Activated naive CD4-positive, alpha-beta T cell treated with Interleukin-2 at 50 U/mL for 16 hours (primary cell): ENCODE measurements around the gene DNAJC5.

ENCODE experiments used
- DNase-seq: peaks from one replicate; pipeline ENCODE4 v3.0.0-alpha.2; 2020

Gene DNAJC5

DNA sequence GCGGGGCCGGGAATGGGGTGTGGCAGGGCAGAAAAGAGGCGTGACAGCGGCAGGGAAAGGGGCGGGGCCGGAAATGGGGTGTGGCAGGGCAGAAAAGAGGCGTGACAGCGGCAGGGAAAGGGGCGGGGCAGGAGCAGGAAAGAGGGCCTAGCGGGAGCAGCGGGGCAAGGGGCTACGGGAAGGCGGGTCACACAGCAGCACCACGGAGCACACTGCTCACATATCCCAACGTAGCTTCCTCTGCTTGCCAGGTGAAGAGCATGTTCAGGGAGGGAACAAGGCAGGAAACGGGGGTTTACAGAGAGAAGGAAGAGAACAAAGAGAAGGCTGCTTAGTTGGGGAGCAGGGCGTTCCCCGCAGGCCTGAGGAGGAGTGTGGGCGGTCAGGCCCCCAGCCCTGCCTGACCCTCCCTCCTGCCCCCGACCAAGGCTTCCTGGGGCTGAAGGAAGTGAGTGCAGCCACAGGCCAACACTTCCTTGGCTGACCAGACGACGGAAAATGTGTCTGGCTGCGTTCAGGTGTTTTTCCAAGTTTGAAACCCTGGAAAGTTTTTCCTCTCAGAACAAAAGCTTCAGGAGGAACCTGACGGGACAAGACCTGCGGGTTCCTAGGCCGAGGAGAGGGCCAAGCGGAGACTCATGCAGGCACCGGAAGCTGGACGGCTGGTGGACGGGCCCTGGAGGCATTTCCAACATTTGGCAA lies 47.5 kb downstream of the DNAJC5 start:
- peak; percentile 51 for DNase-seq

DNA sequence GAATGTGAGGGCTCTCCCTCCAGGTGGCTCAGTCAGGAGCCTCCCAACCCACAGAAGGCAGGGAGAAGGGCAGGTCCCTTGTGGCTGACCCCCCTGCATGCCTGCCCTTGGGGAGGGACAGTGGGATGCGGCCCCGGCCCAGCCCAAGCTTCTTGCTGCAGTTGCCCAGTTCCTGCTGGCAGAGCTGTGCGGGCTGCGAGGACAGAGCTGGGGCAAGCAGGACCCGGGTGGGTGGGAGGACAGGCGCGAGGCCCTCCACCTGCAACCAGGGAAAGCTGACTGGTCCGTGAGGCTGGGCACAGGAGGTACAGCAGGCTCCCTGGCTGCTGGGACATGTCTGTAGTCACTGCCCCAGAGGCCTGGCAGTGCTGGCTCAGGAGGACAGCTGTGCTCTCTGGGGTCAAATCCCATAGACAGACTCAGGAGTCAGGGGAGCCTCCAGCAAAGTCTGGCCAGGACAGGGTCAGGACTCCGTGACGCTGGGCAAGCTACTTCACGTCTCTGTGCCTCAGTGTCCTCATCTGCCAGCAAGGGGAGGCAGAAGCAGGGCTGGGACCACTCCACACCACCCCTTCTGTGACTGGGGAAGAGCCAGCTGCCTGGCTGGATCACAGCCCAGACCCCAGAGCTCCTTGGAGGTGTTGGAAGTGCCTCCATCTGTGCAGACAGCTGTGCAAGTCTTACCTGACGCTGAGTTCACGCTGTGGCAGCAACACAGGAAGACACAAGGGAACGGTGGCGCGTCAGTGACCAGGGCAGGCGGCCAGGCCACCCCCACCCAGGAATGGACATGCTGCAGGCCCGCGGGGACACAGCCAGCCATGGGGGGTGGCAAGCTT lies 48.3 kb downstream of the DNAJC5 start:
- DNase-seq: no peak

DNA sequence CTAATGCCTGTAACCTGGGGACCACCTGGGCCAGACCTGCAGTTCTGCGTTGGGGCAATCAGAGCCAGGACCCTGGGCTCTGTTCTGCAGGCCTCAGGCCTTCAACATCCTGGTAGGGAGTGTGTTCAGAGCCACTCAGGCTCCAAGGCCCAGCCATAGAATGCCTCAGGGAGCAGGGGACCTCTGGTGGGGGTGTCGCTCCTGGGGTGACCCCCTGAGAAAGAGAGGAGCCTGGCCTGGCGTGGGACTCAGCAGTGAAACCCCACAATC lies 48.8 kb downstream of the DNAJC5 start:
- no peak for DNase-seq

DNA sequence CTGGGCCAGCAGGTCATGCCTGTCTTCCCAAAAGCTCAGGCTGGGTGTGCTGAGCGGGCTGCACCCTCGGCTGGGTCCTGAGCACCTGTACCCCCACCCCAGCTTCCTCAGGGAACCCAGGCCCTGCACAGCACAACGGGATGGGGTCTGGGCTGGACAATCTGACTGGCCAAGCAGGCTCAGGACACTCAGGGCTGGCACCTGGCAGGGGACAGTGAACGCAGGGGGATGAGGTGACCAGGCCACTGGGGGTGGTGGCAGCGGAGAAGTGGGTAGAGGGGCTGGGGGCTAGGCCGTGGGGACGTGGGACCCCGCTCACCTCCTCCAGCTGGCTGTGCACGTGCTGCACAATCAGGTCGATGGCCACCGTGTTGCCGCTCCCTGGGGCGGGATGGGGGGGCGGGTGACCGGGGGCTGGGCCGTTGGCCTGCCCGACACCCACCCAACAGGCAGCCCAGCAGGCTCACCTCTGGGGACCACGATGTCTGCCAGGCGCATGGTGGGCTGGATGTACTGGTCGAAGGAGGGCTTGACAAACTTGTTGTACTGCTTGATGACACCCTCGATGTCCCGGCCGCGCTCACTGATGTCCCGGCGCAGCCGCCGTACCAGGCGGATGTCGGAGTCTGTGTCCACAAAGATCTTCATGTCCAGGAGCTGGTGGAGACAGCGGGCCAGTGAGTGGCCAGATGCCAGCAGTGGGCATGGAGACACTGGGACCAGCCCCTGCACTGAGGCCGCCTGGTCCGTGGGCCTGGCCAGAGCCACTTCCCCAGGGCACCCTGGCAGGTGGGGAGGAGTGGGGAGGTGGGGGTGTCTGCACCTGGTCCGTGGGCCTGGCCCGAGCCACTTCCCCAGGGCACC lies 49.4 kb downstream of the DNAJC5 start:
- DNase-seq: no peak

DNA sequence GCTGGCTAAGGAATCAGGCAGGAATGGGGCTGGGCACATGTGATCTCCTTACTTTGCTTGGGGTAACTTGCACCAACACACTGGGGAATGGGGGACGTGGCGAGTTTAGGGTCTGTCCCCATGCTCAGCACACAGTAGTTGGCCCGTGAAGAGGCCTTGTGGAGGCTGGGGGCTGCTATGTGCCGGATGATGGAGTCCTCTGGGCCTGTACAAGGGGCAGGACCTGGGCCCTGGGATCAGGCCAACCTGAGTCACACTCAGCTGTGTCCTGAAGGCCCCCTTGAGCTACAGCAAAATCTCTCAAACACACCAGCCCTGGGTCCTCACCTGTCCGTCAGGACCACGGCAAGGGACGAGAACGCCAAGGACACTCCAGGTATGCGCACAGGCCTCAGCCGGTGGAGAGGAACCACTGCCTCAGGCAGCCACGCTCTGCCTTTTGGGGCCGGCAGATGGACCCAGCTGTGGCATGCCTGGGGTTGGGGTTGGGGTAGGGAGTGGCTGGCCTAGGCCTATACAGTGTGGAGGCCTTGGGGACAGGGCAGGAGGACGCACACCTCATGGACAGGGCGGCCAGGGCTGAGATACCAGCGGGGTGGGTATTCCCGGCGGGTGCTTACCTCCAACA lies 50.2 kb downstream of the DNAJC5 start:
- DNase-seq: no peak

DNA sequence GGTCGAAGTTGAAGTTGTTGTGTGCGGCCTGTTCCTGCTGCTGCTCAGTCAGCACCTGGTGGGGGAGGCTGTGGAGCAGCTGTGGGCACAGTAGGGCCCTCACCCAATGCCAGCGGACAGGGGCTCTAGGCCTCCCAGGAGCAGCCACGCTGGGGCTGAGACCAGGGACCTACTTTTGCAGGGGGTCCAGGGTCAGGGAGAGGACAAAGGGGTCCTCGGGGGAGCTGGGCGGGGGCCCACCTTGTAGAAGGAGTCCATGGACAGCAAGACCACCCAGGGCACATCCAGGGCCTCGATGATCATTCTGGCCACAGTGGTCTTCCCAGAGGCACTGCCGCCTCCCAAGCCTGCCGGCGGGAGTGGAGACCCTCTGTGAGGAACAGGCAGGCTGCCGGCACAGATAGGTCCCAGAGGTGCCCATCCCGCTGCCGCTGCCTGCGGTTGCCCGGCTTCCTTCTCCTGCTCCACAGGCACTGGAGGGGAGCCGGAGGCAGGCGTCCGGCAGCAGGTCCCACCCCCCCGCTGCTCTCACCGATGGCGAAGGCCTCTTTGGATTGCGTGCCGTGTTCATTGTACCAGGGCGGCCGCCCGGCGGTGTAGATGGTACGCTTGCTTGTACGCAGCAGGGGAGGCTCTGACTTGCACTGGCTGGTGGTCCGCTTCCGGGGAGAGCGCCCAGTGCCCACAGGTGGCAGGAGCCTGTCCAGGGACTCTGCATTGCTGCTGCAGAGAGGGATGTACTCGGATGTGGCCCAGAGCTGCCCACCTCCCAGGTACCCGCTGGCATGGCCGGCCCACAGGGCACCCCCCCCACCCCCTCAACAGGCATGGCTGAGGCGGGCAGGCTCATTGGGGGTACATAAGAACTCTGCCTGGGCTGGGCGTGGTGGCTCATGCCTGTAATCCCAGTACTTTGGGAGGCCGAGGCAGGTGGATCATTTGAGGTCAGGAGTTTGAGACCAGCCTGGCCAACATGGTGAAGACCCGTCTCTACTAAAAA lies 51.3 kb downstream of the DNAJC5 start:
- no peak for DNase-seq

DNA sequence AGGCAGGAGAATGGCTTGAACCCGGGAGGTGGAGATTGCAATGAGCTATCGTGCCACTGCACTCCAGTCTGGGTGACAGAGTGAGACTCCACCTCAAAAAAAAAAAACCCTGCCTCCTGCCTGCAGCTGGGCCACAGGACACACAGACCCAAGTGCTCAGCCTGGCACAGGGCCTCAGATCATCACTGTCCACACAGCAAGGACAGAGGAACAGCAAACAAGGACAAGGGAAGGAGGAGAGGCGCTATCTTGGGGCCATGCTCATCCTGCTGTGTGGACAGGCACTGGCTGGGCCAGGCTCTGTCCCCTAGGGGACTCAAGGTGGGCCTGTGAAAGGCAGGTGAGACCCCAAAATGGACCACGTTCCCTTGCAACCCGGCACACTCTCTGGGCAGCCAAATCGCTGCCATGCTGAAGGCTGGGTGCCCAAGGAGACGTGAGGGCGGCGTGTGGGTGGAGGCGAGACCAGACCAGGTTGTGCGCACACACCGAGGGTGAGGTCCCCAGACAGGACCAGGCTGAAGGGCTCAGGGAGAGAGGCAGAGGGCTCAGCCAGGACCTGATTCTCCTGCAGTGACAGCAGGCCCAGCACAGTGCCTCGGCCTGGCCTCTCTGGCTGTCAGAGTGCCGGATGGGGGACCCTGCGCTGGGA lies 52.2 kb downstream of the DNAJC5 start:
- DNase-seq: no peak

DNA sequence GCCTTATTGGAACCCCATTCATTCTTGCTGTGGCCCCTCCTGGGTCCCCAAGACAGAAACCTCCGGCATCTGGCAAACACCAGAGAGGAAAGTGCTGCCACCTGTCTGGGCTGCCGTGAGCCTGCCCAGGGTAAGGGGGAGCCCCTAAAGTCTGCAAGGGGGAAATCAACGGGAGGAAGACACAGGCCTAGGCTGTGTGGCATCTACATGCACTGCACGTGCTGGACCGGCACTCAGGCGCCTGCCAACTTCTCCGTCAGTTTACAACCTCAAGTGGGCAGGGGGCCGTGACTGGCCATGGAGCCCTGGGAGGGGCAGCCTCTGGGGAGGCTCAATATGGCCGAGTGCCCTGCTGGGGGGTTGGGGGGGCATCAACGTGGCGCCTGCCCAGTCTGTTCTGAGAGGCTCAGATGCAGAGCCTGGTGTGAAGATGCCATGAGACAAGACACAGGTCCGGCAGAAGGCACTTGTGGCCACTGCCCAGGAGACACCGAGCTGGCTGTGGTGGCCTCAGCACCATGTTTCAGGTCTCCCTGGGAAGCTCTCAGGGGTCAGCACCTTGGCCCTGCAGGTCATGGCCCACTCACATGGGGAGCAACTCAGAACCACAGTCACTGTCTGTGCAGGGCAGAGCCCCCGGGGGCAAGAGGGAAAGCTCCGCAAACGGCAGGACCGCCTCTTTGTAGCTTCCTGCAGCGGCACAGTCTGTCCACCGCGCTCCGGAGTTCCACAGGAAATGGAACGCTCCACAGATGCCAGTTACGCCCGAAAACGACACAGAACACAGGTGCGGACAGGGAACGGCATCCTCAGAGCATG lies 52.9 kb downstream of the DNAJC5 start:
- DNase-seq: no peak

DNA sequence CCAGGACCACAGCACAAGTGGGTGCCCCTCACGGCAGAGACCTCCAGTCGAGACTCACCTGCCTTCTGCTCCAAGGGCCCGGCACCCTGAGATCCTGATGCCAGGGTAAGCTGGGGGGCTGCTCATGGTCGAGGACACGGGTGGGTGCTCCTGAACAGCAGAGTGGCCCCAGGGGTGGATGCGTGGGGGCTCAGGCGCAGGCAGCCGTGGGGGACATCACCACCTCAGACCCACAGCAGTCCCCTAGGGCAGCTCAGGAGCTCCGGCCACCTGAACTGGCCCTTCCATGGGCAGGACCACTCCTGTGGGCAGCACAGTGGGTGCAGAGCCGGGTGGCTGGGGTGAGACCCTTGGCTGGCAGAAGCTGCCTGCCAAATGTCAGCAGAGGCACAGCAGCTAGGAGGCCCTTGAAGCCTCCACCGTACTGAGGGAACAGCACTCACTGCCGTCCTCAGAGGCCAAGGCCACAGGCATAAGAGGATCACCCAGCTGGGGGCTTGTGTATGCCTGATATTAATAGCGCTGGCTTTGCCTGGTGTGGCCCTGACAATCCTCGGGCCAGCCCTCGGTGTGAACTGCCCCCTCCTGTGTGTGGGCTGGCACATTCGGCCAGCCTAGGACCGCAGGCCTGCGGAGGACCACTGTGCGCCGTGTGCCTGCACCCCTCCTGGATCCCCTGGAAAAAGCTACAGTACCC lies 55.9 kb downstream of the DNAJC5 start:
- DNase-seq: no peak

DNA sequence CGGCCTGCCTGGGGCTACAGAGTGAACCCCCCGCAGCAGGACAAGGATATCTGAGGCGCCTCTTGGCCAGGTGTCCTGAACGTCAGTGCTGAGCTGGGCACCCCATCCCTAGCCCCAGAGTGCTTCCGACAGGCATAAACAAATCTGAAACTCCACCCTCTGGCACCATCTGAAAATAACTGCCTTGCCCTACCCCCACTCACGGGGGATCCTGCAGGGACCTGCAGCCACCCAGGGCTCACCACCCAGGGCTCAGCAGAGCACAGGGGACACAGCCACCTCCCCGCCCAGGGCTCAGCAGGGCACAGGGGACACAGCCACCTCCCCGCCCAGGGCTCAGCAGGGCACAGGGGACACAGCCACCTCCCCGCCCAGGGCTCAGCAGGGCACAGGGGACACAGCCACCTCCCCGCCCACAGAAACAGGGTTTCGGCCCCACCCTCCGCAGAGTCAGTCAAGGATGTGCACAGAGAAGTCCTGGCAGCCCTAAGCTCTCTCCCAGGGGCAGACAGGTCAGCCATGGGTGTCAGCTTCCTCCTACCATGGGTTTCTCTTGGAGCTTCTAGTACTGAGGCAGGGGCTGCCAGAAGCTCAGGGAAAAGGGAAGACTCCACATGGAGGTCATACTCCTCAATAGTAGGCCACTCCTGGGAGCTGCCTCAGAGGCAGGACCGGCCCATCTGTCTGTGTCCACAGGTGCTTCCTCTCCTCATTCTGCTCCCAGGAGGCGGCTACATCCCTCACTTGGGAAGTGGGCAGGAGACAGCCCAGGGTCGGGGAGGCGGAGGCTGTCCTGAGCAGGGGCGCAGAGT lies 56.7 kb downstream of the DNAJC5 start:
- no peak for DNase-seq

DNA sequence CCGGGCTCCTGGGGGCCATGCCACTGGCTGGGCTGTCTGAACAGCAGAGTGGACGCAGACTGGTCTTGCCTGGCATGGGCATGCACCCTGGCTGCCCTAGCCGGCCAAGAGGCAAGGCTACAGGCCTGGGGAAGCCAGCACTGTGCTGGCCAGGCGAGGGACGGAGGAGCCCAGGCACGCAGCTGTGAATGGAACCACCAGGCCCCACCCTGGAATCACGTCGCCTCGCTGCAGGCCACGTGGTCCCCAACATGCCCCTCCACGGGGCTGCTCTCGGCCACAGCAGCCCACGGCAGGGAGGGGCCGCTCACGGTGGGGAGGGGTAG lies 57.2 kb downstream of the DNAJC5 start:
- DNase-seq: no peak

DNA sequence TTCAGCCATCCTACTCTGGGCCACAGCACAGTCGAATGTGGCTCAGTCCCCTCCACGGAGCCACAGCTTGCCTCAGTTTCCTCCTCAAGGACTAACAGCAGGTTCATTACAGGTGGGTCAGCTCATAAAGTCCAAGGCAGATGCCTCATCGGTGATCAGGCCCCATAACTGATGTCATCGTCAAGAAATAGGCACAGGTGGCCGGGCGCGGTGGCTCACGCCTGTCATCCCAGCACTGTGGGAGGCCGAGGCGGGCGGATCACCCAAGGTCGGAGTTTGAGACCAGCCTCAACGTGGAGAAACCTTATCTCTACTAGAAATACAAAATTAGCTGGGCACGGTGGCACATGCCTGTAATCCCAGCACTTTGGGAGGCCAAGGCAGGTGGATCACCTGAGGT lies 57.8 kb downstream of the DNAJC5 start:
- DNase-seq: no peak

DNA sequence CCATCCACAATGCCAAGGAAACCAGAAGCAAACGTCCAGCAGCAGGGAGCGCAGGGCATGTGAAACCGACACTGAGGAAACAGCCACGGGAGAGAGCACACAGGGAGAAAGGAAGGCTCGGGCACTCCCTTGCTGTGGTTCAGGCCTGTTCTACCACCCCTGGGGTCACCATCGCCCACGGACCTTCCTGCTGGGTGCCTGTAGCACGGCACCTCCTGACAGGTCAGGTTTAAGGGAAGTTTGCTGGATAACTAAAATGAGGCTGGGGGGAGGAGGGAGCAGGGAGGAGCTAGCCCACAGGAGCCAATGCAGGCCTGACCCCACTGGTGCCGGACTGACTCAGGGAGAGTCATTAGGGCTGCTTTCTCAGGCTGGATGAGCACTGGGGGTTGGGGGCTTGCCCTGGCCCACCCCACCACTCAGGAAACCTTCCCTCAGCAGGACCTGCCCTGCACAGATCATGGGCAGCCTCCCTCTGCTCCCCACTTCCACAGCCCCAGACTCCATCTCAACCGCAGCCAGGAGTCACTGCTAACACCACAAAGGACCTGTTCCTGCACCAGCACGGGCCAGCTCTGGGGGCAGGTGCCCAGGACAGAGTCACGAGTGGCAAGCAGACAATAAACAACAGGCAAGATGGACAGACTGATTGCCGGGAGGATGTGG lies 59.0 kb downstream of the DNAJC5 start:
- DNase-seq: no peak

DNA sequence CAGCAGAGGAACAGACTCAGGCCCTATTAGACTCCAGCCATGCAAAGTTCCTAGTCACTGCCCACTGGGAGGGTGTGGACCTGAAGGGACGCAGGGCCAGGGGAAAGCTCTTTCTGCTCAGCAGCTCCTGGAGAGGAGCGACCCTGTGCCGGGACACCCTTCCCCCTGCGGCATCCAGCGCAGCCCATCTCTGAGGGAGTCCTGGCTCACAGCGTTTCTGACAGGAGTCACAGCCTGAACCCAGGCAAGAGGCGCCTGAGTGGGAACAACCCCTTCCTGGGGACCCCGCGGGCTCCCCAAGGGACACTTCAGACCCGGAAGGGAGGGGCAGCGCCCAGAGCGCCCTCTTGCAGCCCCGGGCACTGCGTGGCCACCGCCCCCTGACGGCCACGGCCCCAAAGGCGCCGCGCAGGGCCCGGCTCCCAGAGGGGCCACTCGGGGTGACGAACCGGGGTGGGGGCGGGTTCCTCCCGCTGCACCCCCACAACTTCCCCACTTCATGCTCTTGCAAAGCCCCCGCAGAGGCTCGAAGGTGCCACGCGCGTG lies 60.4 kb downstream of the DNAJC5 start:
- DNase-seq: peak; percentile 45

DNA sequence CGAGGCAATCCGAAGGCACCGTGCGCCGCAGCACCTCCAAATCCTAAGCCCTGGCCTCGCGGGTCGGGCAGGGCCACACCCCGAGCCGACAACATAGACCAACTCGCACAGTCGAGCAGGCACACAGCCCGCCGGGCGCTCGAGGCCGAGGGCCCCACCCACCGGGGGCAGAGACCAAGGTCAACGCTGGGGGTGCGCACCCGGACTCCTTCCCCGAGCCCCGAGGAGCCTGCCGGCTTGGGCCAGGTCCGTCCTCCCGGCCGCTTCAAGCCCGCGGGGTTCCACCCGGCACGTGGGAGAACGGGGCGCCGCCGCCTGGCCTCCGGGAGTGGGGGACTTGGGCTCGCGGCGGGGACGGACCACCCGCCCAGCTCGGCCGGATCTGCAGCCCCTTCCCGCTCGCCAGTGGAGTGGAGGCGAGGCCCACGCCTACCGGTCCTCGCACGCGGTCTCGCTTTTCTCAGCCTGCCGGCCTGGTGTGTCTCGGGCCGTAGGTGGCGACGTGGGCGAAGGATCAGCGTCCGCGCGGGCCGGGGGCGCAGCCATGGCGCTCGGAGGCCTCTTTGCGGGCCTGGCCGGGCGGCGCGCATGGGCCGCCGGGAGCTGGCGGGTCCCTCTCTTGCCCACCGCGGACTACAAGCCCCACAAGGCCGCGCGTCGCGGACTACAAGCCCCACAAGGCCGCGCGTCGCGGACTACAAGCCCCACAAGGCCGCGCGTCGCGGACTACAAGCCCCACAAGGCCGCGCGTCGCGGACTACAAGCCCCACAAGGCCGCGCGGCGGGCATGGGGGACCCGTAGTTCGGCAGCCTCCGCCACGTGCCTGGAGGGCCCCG lies 61.1 kb downstream of the DNAJC5 start, which contains the start of gene UCKL1:
Gene UCKL1 (minus strand): TSS at position 590 of the 837 bp plus-strand sequence. CDS start 44 bp downstream, at position 546.
- DNase-seq: peak; percentile 88

DNA sequence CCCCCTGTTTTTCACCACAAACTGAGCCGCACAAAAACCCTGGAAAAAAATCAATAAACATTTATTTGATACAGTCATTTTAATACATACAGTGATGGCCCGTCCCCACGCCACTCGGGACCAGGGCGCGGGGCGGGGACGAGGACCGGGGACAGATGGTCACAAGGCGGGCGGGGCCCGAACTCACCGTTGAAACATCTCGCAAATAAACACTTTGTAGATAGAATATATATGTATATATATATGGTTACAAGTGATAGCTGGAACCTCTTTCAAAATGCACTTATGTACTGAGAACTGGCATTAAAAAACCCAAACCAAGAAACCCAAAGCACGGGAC lies 61.7 kb downstream of the DNAJC5 start:
- no peak for DNase-seq

DNA sequence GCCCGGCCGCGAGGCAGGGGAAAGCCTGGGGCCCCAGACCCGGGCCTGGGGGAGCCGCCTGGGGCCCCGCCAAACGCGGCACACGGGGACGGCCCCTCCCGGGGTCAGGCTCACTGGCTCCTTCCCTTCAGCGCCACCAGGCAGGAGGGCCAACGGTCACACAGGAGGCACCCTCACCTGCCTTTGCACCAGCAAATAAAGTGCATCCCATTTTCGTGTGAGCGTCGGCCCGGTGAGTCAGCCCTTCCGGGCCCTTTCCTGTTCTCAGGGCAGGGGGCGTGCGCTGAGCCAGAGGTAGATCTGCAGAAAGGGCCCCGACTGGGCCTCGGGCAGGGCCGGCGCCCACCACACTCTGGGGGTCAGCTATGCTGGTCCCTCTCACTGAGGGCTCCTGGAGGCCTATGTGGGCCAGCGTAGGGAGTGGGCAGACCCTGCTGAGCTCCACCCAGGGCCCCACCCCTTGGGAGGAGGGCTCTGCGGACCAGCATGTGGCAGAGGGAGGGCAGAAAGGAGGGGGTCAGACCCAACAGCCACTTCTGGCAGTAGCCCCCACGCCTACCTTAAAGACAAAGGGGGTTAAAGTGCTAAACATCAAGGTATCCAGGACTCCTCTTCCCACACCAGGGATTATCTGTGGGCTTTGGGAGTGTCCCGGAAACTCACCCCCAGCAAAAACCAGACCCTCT lies 62.2 kb downstream of the DNAJC5 start:
- peak; percentile 80 for DNase-seq
